ENCODE data around the gene FMN1. TPM values are rescaled to one million over a fixed set of nuclear protein-coding genes. Genes with fewer than 3 reads are reported as not detected.

FMN1 gene
- total RNA-seq, 1 experiment from 2014 or later: 4.5 TPM

- no peak overlapping the region for H3K27ac Mint-ChIP-seq
- POLR2A ChIA-PET: no interaction called here
Observed at GRCh38 chr15:33104212-33104611, 90.3 kb downstream of the FMN1 start.

More at GRCh38 chr15:33104212-33104611, 90.3 kb downstream of the FMN1 start:
- Mint-ChIP-seq H3K4me3 (no peak overlapping the region), H3K4me1 (peaks cover 3% of the 10 kb centered on the region; the same call in 1 of the 2 replicates), H3K27me3 (ENCODE audit: low read depth) (no peaks in the 10 kb centered on the region), H3K9me3 (peaks cover 6% of the 10 kb centered on the region), H3K36me3 (no peaks in the 10 kb centered on the region)
- no peak for ATAC-seq
- CTCF ChIA-PET: interaction anchor here (1.1 kb wide), 1 partner anchor 18 kb away, joined by 5 read pairs; no protein-coding TSS in a partner anchor
- TF ChIP-seq ZNF396 (CRISPR knock-in tag; IDR thresholded peaks at IDR 0.05; ENCODE audit: borderline replicate concordance) (no peak), GRHL2 (CRISPR knock-in tag; IDR thresholded peaks at IDR 0.05; ENCODE audit: insufficient replicate concordance, severe bottlenecking) (no peak), ZNF423 (CRISPR knock-in tag; IDR thresholded peaks at IDR 0.05) (no peak), SOX15 (CRISPR knock-in tag; IDR thresholded peaks at IDR 0.05) (no peak), IRF2 (CRISPR knock-in tag; IDR thresholded peaks at IDR 0.05; ENCODE audit: borderline replicate concordance, low read depth) (no peak), NR2C2 (CRISPR knock-in tag; IDR thresholded peaks at IDR 0.05) (no peak), FOXJ3 (CRISPR knock-in tag; IDR thresholded peaks at IDR 0.05; ENCODE audit: borderline replicate concordance) (no peak), SP1 (CRISPR knock-in tag; conservative IDR thresholded peaks at IDR 0.05) (no peak), CBFB (CRISPR knock-in tag; IDR thresholded peaks at IDR 0.05; ENCODE audit: low read depth) (no peak), ZNF512 (CRISPR knock-in tag; IDR thresholded peaks at IDR 0.05; ENCODE audit: borderline replicate concordance) (no peak), USF1 (CRISPR knock-in tag; IDR thresholded peaks at IDR 0.05) (no peak), ZNF263 (CRISPR knock-in tag; IDR thresholded peaks at IDR 0.05; ENCODE audit: low read depth) (no peak), E2F5 (CRISPR knock-in tag; IDR thresholded peaks at IDR 0.05) (no peak), TP53 (CRISPR knock-in tag; IDR thresholded peaks at IDR 0.05) (no peak), STAT6 (CRISPR knock-in tag; conservative IDR thresholded peaks at IDR 0.05; ENCODE audit: low read depth) (no peak), ZNF532 (CRISPR knock-in tag; IDR thresholded peaks at IDR 0.05; ENCODE audit: borderline replicate concordance) (no peak), SMAD4 (CRISPR knock-in tag; IDR thresholded peaks at IDR 0.05) (no peak), ELF4 (CRISPR knock-in tag; IDR thresholded peaks at IDR 0.05; ENCODE audit: low read depth) (no peak)
- no peak for DNase-seq (ENCODE audit: low spot score)
